HepG2 (cell line): ENCODE measurements around the gene PCDHGA1. TPM values are rescaled to one million over a fixed set of nuclear protein-coding genes. Genes with fewer than 3 reads are reported as not detected.

Experiments used
- ATAC-seq: fragments of 200-7000 bp; cut with Tn5 transposase; 3 replicates; pipeline ENCODE4 v1.9.1; 2020; ENCODE audit warnings: mild to moderate bottlenecking, moderate library complexity
- BruUV-seq: library from RNA; stranded (reverse); fragments of 400-500 nt; replicated peaks from 2 replicates; lab custom pipeline; 2021; lab: Mats Ljungman, UMichigan
- CTCF ChIA-PET: fragments of 300-600 bp; formaldehyde crosslinking; extraction: SDS; loops from one replicate; lab custom pipeline; 2021; ENCODE audit warnings: low total read pairs, inconsistent platforms, low intra/inter-chr PET ratio; lab: Yijun Ruan, JAX
- POLR2A ChIA-PET: fragments of 350-600 bp; sonication (Branson Sonifier 250); formaldehyde crosslinking; loops from one replicate; lab custom pipeline; 2020; ENCODE audit warnings: antibody characterized with exemption, inconsistent platforms; lab: Yijun Ruan, JAX
- DNase-seq: peaks from one replicate; pipeline ENCODE4 v3.0.0-alpha.2; 2015; ENCODE audit warnings: low spot score
- FAIRE-seq: peaks from 3 replicates; lab custom pipeline; 2011; peaks lifted over from hg19 to GRCh38; lab: Jason Lieb, UNC
- H2AFZ ChIP-seq: one replicate; pipeline ENCODE4 v1.6.1; 2011; ENCODE audit warnings: low read length, inconsistent platforms
- H3K27ac ChIP-seq: fragments of 300-600 bp; 3 replicates; pipeline ENCODE4 v1.8.0; 2011; ENCODE audit warnings: mixed run types, mild to moderate bottlenecking, mixed read lengths, low read length, inconsistent platforms; ENCODE audit not compliant: insufficient read depth; ENCODE audit errors: extremely low read length
- H3K27me3 ChIP-seq, 2 experiments: fragments of 200-600 bp in 1 of 2; 2 replicates in 1 of 2; 3 replicates in 1 of 2; pipeline versions ENCODE4 v1.6.0 to v1.8.0; 2011; ENCODE audit warnings: low read length in 2 of 2, mild to moderate bottlenecking in 2 of 2, moderate library complexity in 2 of 2, inconsistent platforms in 1 of 2; ENCODE audit not compliant: insufficient read depth in 2 of 2, control insufficient read depth in 1 of 2
- H3K36me3 ChIP-seq, 2 experiments: fragments of 200-600 bp in 1 of 2; replicated peaks in 1 of 2; 2 replicates in 1 of 2; 3 replicates in 1 of 2; pipeline versions ENCODE4 v1.5.1 to v1.8.0; 2011; ENCODE audit warnings: low read length in 2 of 2, inconsistent platforms in 1 of 2; ENCODE audit not compliant: insufficient read depth in 2 of 2, control insufficient read depth in 1 of 2
- H3K4me1 ChIP-seq: 2 replicates; pipeline ENCODE4 v1.5.1; 2012; ENCODE audit warnings: low read length, inconsistent platforms; ENCODE audit not compliant: insufficient read depth
- H3K4me2 ChIP-seq: 2 replicates; pipeline ENCODE4 v1.6.0; 2011; ENCODE audit warnings: low read depth, low read length, inconsistent platforms
- H3K4me3 ChIP-seq, 3 experiments: fragments of 200-600 bp in 1 of 3; sonication (generic), shearing (Covaris generic) in 1 of 3; replicated peaks in 1 of 3; 2 replicates each; pipeline ENCODE4 v1.5.1; 2011 to 2016; ENCODE audit warnings: low read length in 3 of 3, inconsistent platforms in 2 of 3, low read depth in 2 of 3, mild to moderate bottlenecking in 2 of 3, control low read depth in 1 of 3, mixed read lengths in 1 of 3; ENCODE audit not compliant: insufficient read depth in 1 of 3
- H3K79me2 ChIP-seq: one replicate; pipeline ENCODE4 v1.6.1; 2011; ENCODE audit warnings: low read length, inconsistent platforms; ENCODE audit not compliant: insufficient read depth
- H3K9ac ChIP-seq: 2 replicates; pipeline ENCODE4 v1.6.0; 2011; ENCODE audit warnings: mild to moderate bottlenecking, low read depth, low read length, inconsistent platforms; ENCODE audit not compliant: insufficient read depth
- H3K9me3 ChIP-seq: 2 replicates; pipeline ENCODE4 v1.5.1; 2012; ENCODE audit warnings: mild to moderate bottlenecking, low read length
- H4K20me1 ChIP-seq: 2 replicates; pipeline ENCODE4 v1.6.0; 2011; ENCODE audit warnings: inconsistent platforms, mild to moderate bottlenecking, low read length, moderate library complexity; ENCODE audit not compliant: insufficient read depth
- AFF4 ChIP-seq: sonication (generic); formaldehyde crosslinking; IDR thresholded peaks from 2 replicates; pipeline ENCODE4 v1.4.0; 2020; ENCODE audit warnings: missing genetic modification reagents
- MIER2 ChIP-seq: IDR thresholded peaks from 2 replicates; pipeline ENCODE4 v1.6.1; 2016; ENCODE audit warnings: missing biosample characterization, missing genetic modification reagents
- ZBTB10 ChIP-seq: sonication (generic); formaldehyde crosslinking; IDR thresholded peaks from 2 replicates; pipeline ENCODE4 v1.4.0; 2020; ENCODE audit warnings: missing genetic modification reagents, borderline replicate concordance
- ZNF574 ChIP-seq: sonication (generic); formaldehyde crosslinking; IDR thresholded peaks from 2 replicates; pipeline ENCODE4 v1.4.0; 2020; ENCODE audit warnings: missing genetic modification reagents
- ZNF784 ChIP-seq: sonication (generic); formaldehyde crosslinking; IDR thresholded peaks from 2 replicates; pipeline ENCODE4 v1.5.1; 2020; ENCODE audit warnings: missing genetic modification reagents, mild to moderate bottlenecking, borderline replicate concordance
- whole genome bisulfite sequencing: methylation state at CpG from one replicate; pipeline ENCODE4 v1.1.6; 2017; ENCODE audit warnings: low lambda C conversion rate; 5-methylcytosine and 5-hydroxymethylcytosine counted together
- in situ Hi-C: cut with HindIII; loops from 2 replicates; pipeline ENCODE4 v1.10.0; 2017; ENCODE audit warnings: low pct_unique_long_range_greater_than_20kb; ENCODE audit not compliant: extremely low pct_ligation_motif_present
- intact Hi-C: fragments of 100-400 bp; cut with micrococcal nuclease; formaldehyde crosslinking; loops from one replicate; pipeline ENCODE4 v1.10.0; 2022; ENCODE audit not compliant: unreplicated experiment
- polyA plus RNA-seq, 8 experiments: library from polyadenylated mRNA; depleted of rRNA in 3 of 8; stranded (reverse) in 7 of 8; unstranded in 1 of 8; fragments of >200 nt; fragmentation: Illumina TruSeq in 4 of 8; extraction: Trizol in 4 of 8; gene quantifications; 2 replicates each; pipeline versions ENCODE4 v1.2.1 to v1.2.3, GENCODE V29; 2011 to 2016; ENCODE audit warnings: low read depth in 4 of 8, missing spikeins in 1 of 8, mixed read lengths in 1 of 8; ENCODE audit not compliant: insufficient read depth in 1 of 8
- total RNA-seq, 5 experiments: library from RNA; depleted of rRNA; stranded (reverse); fragments of >200 nt; fragmentation: Illumina TruSeq; extraction: Trizol; gene quantifications; 2 replicates each; pipeline ENCODE4 v1.2.3, GENCODE V29; 2016; ENCODE audit warnings: low read depth in 1 of 5

Gene PCDHGA1
- total and polyA plus RNA-seq, 2 of the 13 experiments (the other 11 are each of a cell fraction or from before 2014, with no cell fraction given) = 0.31 to 0.40 TPM

- Histone ChIP-seq H3K4me2 (no peak overlapping the region), H2AFZ (no peak overlapping the region), H3K4me1 (peaks cover 6% of the 10 kb centered on the region; the same call in 1 of the 2 replicates), H3K27me3 (no peaks in the 10 kb centered on the region; a peak in 1 of 5 replicates), H4K20me1 (no peaks in the 10 kb centered on the region), H3K36me3 (peaks cover 10 to 39% of the 10 kb centered on the region in 2 experiments; a peak in 4 of 5 replicates), H3K9me3 (no peaks in the 10 kb centered on the region), H3K79me2 (no peaks in the 10 kb centered on the region), H3K9ac (no peak overlapping the region), H3K4me3 (no peak overlapping the region), H3K27ac (no peak overlapping the region)
- ATAC-seq = no peak
- DNase-seq = no peak
- ChIA-PET POLR2A (no interaction called here), CTCF (interaction anchor here (0.7 to 3.2 kb wide), 4 partner anchors 11 to 279 kb away, joined by 3 to 13 read pairs (median 4); partner anchors contain the start of gene PCDHGB1)
- in situ Hi-C loops (no loop called here), intact Hi-C loops (no loop called here)
- BruUV-seq = no TSS peak
- WGBS = 94% methylated on average over 43 of the region's 43 CpGs
- no peak for FAIRE-seq
- TF ChIP-seq ZNF784 (CRISPR knock-in tag) (no peak), ZBTB10 (CRISPR knock-in tag) (no peak), ZNF574 (CRISPR knock-in tag) (0 out of 2 replicates have a peak, but pooled peaks have one; percentile 1), MIER2 (CRISPR knock-in tag) (no peak), AFF4 (CRISPR knock-in tag) (no peak)
- TF ChIP-seq, all 625 proteins: peak for 1
Measured at GRCh38 chr5:141512911-141513626, 182.8 kb downstream of the PCDHGA1 start.
